K562 (cell line): ENCODE data around the gene SKIC8. TPM values are rescaled to one million over a fixed set of nuclear protein-coding genes. Genes with fewer than 3 reads are reported as not detected.

Experiments used
- polyA plus RNA-seq, 8 experiments: library from polyadenylated mRNA; depleted of rRNA in 4 of 8; stranded (reverse) in 5 of 8; unstranded in 3 of 8; fragments of >200 nt; fragmentation: Nextera tagmentation in 2 of 8; fragmentation: Illumina TruSeq in 1 of 8; extraction: Ambion mirVana in 2 of 8; extraction: Trizol in 1 of 8; gene quantifications; 2 replicates each; pipeline versions ENCODE4 v1.2.1 to v1.2.3, GENCODE V29; 2011 to 2014; ENCODE audit warnings: inconsistent platforms in 1 of 8, missing spikeins in 1 of 8
- total RNA-seq, 7 experiments: library from RNA; depleted of rRNA in 6 of 7; stranded (reverse); fragments of >200 nt in 6 of 7; fragmentation: Illumina TruSeq in 2 of 7; extraction: Trizol in 2 of 7; gene quantifications; 2 replicates each; pipeline versions ENCODE4 v1.2.1 to v1.2.3, GENCODE V29; 2011 to 2021; ENCODE audit warnings: low replicate concordance in 1 of 7
- TF ChIP-seq, protein P1 (sequence below), 2 experiments: fragments of 450-650 bp; IDR thresholded peaks; 2 replicates each; pipeline ENCODE4 v1.6.1; 2016; ENCODE audit warnings: mild to moderate bottlenecking in 2 of 2, borderline replicate concordance in 1 of 2, low read depth in 1 of 2, moderate library complexity in 1 of 2
- TF ChIP-seq, protein P2 (sequence below): sonication (generic); formaldehyde crosslinking; IDR thresholded peaks from 2 replicates; pipeline ENCODE4 v1.8.1; 2023; ENCODE audit warnings: mild to moderate bottlenecking, missing genetic modification reagents

SKIC8 gene
- total and polyA plus RNA-seq, 9 of the 15 experiments (the other 6 are each of a cell fraction or from before 2014, with no cell fraction given), result 79.5 to 389 (median 146) TPM

DNA sequence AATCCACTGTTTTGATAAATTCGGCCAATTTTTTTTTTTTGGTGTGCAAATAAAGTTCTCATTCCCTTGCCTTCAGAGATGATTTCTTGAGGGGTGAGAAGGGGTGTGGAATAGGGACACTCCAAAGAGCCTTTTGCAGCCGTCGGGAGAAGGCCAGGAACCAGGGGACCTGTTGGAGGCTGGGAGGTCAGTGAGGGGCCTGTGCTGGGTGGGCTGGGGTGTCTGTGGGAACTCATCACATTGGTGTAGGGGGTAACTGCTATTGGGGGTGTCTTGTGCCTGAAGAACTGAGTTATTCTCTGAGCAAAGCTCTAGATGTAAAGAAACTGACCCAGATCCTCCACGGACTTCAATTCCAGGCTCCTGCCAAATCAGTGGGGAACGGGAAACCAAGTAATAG, 13.5 kb upstream of the SKIC8 start (continued):
- TF ChIP-seq, protein P1, sequence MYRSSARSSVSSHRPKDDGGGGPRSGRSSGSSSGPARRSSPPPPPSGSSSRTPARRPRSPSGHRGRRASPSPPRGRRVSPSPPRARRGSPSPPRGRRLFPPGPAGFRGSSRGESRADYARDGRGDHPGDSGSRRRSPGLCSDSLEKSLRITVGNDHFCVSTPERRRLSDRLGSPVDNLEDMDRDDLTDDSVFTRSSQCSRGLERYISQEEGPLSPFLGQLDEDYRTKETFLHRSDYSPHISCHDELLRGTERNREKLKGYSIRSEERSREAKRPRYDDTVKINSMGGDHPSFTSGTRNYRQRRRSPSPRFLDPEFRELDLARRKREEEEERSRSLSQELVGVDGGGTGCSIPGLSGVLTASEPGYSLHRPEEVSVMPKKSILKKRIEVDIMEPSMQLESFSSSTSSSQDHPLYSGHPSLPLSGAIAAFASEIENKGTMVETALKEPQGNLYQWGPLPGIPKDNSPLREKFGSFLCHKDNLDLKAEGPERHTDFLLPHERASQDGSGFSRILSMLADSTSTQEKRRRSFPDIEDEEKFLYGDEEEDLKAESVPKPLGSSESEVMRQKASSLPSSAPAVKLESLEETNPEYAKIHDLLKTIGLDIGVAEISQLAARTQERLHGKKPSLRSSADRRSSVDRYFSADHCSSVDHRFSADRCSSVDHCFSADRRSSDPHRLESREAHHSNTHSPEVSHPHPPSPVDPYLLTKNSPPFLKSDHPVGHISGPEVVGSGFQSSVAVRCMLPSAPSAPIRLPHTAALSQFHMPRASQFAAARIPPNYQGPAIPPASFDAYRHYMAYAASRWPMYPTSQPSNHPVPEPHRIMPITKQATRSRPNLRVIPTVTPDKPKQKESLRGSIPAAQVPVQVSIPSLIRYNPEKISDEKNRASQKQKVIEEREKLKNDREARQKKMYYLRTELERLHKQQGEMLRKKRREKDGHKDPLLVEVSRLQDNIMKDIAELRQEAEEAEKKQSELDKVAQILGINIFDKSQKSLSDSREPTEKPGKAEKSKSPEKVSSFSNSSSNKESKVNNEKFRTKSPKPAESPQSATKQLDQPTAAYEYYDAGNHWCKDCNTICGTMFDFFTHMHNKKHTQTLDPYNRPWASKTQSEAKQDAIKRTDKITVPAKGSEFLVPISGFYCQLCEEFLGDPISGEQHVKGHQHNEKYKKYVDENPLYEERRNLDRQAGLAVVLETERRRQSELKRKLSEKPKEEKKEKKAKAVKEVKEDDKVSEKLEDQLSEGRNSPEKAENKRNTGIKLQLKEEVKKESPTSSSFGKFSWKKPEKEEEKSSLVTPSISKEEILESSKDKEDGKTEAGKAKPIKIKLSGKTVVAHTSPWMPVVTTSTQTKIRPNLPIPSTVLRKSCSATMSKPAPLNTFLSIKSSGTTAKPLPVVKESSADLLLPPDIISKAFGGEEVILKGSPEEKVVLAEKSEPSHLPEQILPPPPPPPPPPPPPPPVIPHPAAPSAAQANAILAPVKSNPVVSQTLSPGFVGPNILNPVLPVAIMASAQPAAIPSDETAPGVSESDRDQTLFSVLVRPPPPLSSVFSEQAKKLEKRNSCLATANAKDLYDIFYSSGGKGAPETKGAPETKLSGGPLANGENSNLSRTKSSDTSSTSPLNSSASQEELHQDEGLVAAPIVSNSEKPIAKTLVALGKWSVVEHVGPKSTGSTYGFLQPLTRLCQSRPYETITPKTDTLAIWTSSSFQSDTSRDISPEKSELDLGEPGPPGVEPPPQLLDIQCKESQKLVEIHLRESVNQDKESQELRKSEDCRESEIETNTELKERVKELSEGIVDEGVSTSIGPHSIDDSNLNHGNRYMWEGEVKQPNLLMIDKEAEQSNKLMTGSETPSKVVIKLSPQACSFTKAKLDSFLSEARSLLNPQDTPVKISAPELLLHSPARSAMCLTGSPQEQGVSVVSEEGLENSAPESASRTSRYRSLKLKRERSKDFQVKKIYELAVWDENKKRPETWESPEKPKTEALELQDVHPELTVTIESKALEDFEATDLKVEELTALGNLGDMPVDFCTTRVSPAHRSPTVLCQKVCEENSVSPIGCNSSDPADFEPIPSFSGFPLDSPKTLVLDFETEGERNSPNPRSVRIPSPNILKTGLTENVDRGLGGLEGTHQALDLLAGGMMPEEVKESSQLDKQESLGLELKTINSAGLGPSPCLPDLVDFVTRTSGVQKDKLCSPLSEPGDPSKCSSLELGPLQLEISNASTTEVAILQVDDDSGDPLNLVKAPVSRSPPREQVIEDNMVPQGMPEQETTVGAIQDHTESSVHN (IDR thresholded peaks at IDR 0.05; ENCODE audit: borderline replicate concordance in 1 of 2, low read depth in 1 of 2), result no peak
- TF ChIP-seq, protein P2, sequence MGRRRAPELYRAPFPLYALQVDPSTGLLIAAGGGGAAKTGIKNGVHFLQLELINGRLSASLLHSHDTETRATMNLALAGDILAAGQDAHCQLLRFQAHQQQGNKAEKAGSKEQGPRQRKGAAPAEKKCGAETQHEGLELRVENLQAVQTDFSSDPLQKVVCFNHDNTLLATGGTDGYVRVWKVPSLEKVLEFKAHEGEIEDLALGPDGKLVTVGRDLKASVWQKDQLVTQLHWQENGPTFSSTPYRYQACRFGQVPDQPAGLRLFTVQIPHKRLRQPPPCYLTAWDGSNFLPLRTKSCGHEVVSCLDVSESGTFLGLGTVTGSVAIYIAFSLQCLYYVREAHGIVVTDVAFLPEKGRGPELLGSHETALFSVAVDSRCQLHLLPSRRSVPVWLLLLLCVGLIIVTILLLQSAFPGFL (CRISPR knock-in tag), result no peak
